ENCODE measurements around the gene CAMK1D.

GRCh38 chr10:12590675-12591659 is 241.6 kb downstream of the CAMK1D start:
- TF ChIP-seq EZH2 (IDR thresholded peaks at IDR 0.05; ENCODE audit: borderline replicate concordance, low read depth, low read length, severe bottlenecking): no peak
- no peak for TF ChIP-seq CTCF (IDR thresholded peaks at IDR 0.05; ENCODE audit: borderline replicate concordance, extremely low read depth, low read length, poor library complexity, severe bottlenecking)

Measured in DND-41 (cell line).